GM19351 (cell line): ENCODE data around the gene ZNF865.

Experiments
- ATAC-seq: cut with Tn5 transposase; IDR thresholded peaks from one replicate; pipeline ENCODE4 v1.9.1; 2021; ENCODE audit warnings: mild to moderate bottlenecking, moderate library complexity; ENCODE audit not compliant: unreplicated experiment

Gene ZNF865

DNA sequence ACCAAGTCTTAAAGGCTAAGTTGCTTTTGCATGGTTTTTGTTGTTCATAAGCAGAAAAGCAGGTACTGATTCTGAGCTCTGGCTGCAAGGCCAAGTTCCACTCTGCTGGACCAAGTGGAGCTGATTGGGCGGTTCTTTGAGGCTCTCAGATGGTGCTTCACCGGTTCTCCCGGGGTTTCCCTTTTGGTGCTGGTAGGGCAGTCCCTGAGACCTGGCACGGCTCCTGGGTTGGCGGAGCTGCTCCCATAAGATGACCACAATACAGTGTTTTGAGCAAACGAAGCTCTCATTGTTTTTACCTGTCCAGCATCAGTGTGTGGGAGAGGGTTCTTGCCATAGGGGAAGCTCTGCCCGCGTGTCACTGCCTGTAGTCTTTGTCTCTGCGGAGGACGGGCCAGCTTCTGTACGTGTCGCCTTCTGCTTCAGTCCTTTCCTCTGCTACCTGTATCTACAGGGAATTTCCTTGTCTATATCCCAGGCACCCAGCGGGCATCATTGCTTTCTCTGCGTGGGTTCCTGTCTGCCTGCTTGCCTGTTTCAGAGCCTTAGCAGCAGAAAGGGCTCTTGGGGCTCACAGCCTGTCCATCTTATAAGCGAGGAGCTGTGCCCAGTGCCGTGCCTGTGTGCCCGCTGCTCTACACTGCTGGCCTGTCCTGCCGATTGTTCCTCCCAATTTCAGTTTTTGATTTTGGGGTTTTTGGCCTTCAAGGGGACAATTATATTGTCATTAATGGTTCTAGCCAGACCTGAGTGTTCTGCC is 51.7 kb downstream of the ZNF865 start:
- no peak for ATAC-seq

DNA sequence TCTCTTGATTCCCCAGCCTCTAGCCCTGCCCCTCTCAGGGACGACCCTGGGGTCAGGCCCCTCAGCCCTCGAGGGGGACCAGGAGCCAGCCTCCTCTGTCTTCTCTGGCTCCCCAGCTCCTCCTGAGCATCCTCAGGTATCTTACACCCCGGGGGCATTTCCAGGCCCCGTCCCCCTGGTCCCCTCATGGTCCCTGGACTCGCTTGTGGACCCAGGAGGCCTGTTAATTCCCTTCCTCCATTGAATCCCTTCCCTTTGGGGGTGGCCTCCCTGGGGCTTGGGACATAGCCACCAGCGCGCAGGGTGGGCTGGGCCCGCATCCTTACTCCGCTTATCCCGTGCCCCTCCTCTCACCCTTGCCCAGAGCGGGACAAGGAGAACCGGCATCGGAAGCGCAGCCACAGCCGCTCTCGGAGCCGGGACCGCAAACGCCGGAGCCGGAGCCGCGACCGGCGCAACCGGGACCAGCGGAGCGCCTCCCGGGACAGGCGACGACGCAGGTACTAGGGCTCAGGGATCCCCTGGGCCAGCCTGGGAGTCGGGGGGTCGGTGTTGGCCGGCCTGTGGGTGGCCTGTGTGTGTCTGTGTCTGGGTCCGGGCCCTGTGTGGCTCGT is 53.5 kb downstream of the ZNF865 start:
- no peak for ATAC-seq

GRCh38 chr19:55659822-55660221 is 54.4 kb downstream of the ZNF865 start:
- ATAC-seq, result no peak

GRCh38 chr19:55660404-55660803 is 55.0 kb downstream of the ZNF865 start:
- no peak for ATAC-seq

DNA sequence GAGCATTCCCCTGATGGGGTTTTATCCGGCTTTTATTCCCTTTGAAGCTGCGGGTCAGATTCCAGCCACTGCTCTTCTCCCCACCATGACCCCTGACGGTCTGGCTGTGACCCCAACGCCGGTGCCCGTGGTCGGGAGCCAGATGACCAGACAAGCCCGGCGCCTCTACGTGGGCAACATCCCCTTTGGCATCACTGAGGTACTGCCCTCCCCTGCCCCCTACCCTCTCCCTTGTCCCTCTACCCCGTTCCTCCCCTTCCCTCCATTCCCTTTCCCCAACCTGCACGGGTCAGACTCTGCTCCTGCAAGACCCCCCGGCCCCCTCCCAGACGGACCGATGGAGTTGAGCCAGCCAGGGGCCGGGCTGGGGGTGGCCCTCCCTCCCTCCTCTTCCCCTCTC is 55.5 kb downstream of the ZNF865 start:
- no peak for ATAC-seq

DNA sequence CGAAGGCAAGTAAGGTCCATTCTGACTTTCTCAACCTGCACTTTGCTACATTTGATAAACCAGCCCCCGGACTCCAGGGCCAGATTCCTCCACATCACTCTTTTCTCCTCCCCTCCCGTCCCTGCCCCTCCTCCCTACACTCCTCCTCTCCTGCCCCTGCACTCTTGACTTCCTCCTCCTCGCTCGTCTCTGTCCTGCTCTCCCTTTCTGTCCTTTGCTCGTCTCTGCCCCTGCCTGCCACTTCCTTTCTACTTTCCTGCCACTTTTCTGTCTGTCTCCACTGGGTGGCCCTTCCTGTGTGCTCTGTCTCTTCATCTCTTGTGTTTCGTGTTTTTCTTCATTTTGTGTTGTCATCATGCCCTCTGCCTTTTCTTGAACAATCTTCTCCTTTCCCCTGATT is 56.4 kb downstream of the ZNF865 start:
- no peak for ATAC-seq

DNA sequence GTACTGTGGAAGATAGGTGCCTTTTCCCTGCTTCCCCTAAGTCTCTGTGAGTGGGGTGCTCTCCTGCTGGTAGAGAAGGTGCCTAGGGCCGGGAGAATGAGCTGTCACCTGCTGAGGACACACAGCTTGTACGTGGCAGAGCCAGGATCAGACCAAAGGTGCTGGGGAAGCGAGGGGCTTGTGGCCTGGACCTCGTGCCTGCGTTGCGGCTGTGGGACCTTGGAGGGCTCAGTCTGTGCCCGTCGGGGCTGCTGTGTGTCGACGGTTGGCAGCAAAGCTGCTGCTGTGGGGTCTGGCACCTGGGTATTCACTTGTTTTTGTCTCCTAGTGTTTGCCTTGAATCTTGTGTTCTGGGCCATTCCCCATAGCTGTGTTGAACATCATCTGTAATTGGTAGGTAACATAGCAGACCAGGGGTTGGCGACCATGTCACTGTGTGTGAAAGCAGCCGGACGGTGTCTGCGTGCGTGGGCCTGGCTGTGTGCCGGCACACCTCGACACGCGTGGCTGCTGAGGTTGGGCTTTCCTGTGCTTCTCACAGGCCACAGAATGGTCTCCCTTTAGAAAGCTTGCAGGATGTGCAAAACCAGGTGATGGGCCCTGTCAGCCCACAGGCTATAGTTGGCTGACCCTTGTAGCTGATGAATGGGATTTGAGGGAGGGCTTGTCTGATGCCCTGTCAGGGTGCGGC is 58.5 kb downstream of the ZNF865 start:
- no peak for ATAC-seq

DNA sequence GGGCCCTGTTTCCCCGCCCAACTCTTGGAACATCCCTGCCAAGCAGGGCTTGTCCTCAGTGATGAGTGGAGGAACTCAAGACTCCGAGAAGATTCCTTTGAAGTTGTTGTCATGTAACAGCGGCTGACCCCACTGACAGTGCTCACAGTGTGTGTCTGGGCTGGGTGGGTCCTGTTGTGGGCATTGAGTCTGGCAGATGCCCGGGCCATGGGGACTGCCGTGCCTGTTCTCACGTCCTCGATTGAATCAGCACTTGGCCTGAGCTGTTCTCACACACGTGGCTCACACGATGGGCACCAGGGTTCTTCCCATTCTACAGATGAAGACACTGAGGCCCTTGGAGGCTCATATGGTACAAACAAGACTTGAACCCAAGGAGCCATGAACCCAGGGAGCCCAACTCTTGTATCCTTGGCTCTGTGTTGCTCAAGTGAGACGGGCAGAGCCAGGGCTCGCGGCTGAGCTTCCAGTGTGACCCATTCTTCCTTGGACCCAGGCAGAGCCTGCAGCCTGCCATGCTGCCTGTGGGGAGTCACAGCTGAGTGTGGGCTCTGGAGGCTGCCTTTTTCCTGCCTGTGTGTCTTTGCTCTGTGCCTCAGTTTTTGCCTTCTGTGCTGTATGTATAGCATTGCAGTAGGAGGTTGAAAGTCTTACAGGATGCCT is 61.0 kb downstream of the ZNF865 start:
- ATAC-seq, result no peak
